HEK293 (cell line): ENCODE results near the gene NARF.

Experiments used
- GLI2 ChIP-seq: fragments of 450-650 bp; formaldehyde crosslinking; IDR thresholded peaks from 2 replicates; pipeline ENCODE4; 2017; ENCODE audit warnings: missing biosample characterization, missing genetic modification characterization, low read depth, borderline replicate concordance
- HOXD13 ChIP-seq: sonication (generic); formaldehyde crosslinking; IDR thresholded peaks from 2 replicates; pipeline ENCODE4 v1.8.0; 2022; ENCODE audit warnings: missing genetic modification reagents, borderline replicate concordance
- ZBTB10 ChIP-seq: fragments of 450-650 bp; formaldehyde crosslinking; IDR thresholded peaks from 2 replicates; pipeline ENCODE4 v1.5.1; 2016; ENCODE audit warnings: missing biosample characterization, missing genetic modification characterization
- ZNF174 ChIP-seq: fragments of 450-650 bp; formaldehyde crosslinking; IDR thresholded peaks from 2 replicates; pipeline ENCODE4 v1.5.0; 2017; ENCODE audit warnings: missing biosample characterization, mild to moderate bottlenecking, missing genetic modification characterization
- ZNF37A ChIP-seq: fragments of 450-650 bp; IDR thresholded peaks from 2 replicates; pipeline ENCODE4 v1.5.1; 2018; ENCODE audit warnings: missing biosample characterization, missing genetic modification characterization

DNA sequence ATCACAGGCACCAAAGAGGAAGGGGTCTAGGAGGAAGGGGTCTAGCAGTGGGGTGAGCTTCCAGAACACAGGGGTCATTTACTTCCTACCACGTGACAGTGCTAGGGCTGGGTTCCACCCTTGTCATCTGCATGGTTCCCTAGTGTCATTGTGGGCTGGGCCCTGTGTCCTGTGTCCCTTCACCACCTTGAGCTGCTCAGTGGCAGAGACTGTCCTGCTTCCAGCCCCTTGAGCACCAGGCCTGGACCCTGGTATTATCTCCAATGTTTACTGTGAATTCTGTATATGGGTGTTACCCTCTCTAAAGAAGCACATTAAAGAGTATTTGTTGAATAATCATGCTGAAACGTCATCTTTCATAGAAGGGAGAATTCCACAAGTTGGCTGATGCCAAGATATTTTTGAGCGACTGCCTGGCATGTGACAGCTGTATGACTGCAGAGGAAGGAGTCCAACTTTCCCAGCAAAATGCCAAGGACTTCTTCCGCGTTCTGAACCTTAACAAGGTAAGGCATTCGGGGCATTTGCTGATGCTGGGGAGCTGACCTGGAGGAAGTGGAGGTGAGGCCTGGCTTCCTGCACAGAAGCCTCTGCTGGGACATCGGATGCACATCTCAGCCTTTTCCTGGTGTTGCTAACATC is 5.5 kb downstream of the NARF start:
- TF ChIP-seq ZNF37A (tag by site-specific recombination) (no peak), HOXD13 (CRISPR knock-in tag) (no peak), ZNF174 (no peak), GLI2 (tag by site-specific recombination) (no peak), ZBTB10 (tag by site-specific recombination) (no peak)
